Heart right ventricle (tissue), 16 donors: ENCODE results near the gene KLHL2. TPM values are rescaled to one million over a fixed set of nuclear protein-coding genes. Genes with fewer than 3 reads are reported as not detected.

ENCODE experiments used
- ATAC-seq, 8 donors: fragments of 200-7000 bp; cut with Tn5 transposase; one replicate each; pipeline ENCODE4 v1.9.1; 2020; ENCODE audit warnings: mild to moderate bottlenecking in 8 of 8, moderate library complexity in 8 of 8, moderate number of reproducible peaks in 1 of 8
- DNase-seq, 2 donors: peaks; one replicate each; pipeline ENCODE4 v3.0.0-alpha.2; 2020
- H3K27ac ChIP-seq, 10 donors: fragments of 200-600 bp; sonication (generic) in 2 of 10; one replicate each; pipeline versions ENCODE4 v1.5.0 to v1.8.0; 2020 to 2022; ENCODE audit warnings: mild to moderate bottlenecking in 3 of 10
- H3K27me3 ChIP-seq, 7 donors: fragments of 200-600 bp; one replicate each; pipeline ENCODE4 v1.8.0; 2021 to 2022; ENCODE audit warnings: mild to moderate bottlenecking in 2 of 7
- H3K36me3 ChIP-seq, 9 donors: fragments of 200-600 bp; sonication (generic) in 1 of 9; one replicate each; pipeline versions ENCODE4 v1.5.0 to v1.8.0; 2020 to 2022; ENCODE audit warnings: mild to moderate bottlenecking in 2 of 9
- H3K4me1 ChIP-seq, 9 donors: fragments of 200-600 bp; sonication (generic) in 1 of 9; one replicate each; pipeline versions ENCODE4 v1.5.0 to v1.8.0; 2020 to 2022; ENCODE audit warnings: mild to moderate bottlenecking in 4 of 9
- H3K4me3 ChIP-seq, 10 donors: fragments of 200-600 bp; sonication (generic) in 2 of 10; one replicate each; pipeline versions ENCODE4 v1.5.0 to v1.8.0; 2020 to 2022; ENCODE audit warnings: mild to moderate bottlenecking in 7 of 10, moderate library complexity in 2 of 10
- H3K9me3 ChIP-seq, 11 donors: fragments of 200-600 bp in 10 of 11; sonication (generic) in 2 of 11; one replicate each; pipeline versions ENCODE4 v1.5.0 to v1.8.0; 2013 to 2022; ENCODE audit warnings: mild to moderate bottlenecking in 2 of 11, control low read depth in 1 of 11, moderate library complexity in 1 of 11
- whole genome bisulfite sequencing, 2 donors: extraction: QIAGEN DNeasy Blood & Tissue Kit; methylation state at CpG; one replicate each; pipeline ENCODE4 v1.1.7; 2013; ENCODE audit warnings: inconsistent platforms in 1 of 2; 5-methylcytosine and 5-hydroxymethylcytosine counted together
- intact Hi-C, 10 donors: fragments of 100-400 bp; cut with DNase I; formaldehyde crosslinking; loops; one replicate each; pipeline versions ENCODE4 v1.11.1 to v1.14.2; 2022
- polyA plus RNA-seq, 2 donors: library from polyadenylated mRNA; stranded (reverse); fragments of 200-250 nt; gene quantifications; one replicate each; pipeline ENCODE4 v1.2.3, GENCODE V29; 2013
- total RNA-seq, 10 donors: library from RNA; stranded (reverse); fragmentation: NEBNext Ultra II Directional in 3 of 10; extraction: Animal tissue kit (Norgen Biotek cat#: 25700) in 3 of 10; gene quantifications; one replicate each; pipeline versions ENCODE4 v1.2.1 to v1.2.4, GENCODE V29; 2021 to 2023
- TF ChIP-seq, protein P1 (sequence below), 9 donors: fragments of 200-600 bp; sonication (generic) in 2 of 9; IDR thresholded peaks; one replicate each; pipeline versions ENCODE4 v1.5.0 to v1.8.0; 2021 to 2022; ENCODE audit warnings: antibody characterized with exemption in 9 of 9, mild to moderate bottlenecking in 5 of 9, moderate library complexity in 1 of 9
- donor health status: Arrhythmogenic right ventricular cardiomyopathy.
- donor health status: ischemic (EF 13 %, LVEDD 7.1; RV severe dilation, severe dysfunction).
- donor health status: healthy with polysubstance abuse.
- donor health status: DM: no; HTN: yes; CAD: no.
- donor health status: DM: no; HTN: no; CAD: no.
- donor health status: ischemic (EF 25% LVEDD 6.9; RV normal size, moderate dysfunction).
- donor health status: ischemic (EF 25% LVEDD 5.7; RV mildly dilated, moderate dysfunction).
- donor health status: healthy.
- donor health status: DM: yes; HTN: yes; CAD: no.
- donor health status: Ischemic cardiomyopathy.
- donor health status: ischemic (EF 35%, LVEDD 5.7; RV mildly dilated, moderate dysfunction).
- donor health status: nonischemic (EF 11% LVEDD 7.7; RV severe dilation, severe dysfunction).
- donor health status: DM: yes; HTN: yes; CAD: no.
- donor health status: PGD.
- donor health status: ischemic (EF 29% LVEDD 5.4; RV normal size, mild dysfunction).
- donor health status: nonischemic (EF 23%, LVEDD 6.1; RV moderate dilation, normal function).

KLHL2 gene
- total and polyA plus RNA-seq, 12 donors = 6.0 to 14.7 (median 10.9) TPM

DNA sequence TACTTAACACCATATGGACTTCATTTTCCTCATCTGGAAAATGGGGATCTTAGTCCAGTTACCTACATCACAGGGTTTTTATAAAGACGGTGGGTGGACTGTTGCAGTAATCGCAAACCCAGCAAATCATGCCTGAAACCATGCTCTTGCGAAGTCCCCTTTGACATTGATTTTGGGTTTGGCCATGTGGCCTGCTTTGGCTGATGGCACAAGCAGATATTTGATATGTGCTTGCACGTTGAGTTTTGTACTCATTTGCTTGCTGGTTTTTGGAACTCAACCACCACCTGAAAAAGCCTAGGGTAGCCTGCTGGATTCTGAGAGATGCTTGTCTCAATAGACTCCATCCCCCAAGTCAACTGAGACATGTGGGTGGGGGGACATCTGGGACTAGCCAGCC, 14.4 kb upstream of the KLHL2 start:
- Histone ChIP-seq H3K4me3 (no peak overlapping the region), H3K9me3 (no peaks in the 10 kb centered on the region), H3K4me1 (no peaks in the 10 kb centered on the region), H3K27ac (no peak overlapping the region), H3K27me3 (peaks cover 0 to 8% (median 0%) of the 10 kb centered on the region in 7 donors), H3K36me3 (no peaks in the 10 kb centered on the region)
- 95 to 97% methylated on average over 4 of the region's 4 CpGs for WGBS, 2 donors
- TF ChIP-seq, protein P1, sequence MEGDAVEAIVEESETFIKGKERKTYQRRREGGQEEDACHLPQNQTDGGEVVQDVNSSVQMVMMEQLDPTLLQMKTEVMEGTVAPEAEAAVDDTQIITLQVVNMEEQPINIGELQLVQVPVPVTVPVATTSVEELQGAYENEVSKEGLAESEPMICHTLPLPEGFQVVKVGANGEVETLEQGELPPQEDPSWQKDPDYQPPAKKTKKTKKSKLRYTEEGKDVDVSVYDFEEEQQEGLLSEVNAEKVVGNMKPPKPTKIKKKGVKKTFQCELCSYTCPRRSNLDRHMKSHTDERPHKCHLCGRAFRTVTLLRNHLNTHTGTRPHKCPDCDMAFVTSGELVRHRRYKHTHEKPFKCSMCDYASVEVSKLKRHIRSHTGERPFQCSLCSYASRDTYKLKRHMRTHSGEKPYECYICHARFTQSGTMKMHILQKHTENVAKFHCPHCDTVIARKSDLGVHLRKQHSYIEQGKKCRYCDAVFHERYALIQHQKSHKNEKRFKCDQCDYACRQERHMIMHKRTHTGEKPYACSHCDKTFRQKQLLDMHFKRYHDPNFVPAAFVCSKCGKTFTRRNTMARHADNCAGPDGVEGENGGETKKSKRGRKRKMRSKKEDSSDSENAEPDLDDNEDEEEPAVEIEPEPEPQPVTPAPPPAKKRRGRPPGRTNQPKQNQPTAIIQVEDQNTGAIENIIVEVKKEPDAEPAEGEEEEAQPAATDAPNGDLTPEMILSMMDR (IDR thresholded peaks at IDR 0.05) = no peak
- DNase-seq (no peak), ATAC-seq (no peak)
- intact Hi-C loops = no loop called here

DNA sequence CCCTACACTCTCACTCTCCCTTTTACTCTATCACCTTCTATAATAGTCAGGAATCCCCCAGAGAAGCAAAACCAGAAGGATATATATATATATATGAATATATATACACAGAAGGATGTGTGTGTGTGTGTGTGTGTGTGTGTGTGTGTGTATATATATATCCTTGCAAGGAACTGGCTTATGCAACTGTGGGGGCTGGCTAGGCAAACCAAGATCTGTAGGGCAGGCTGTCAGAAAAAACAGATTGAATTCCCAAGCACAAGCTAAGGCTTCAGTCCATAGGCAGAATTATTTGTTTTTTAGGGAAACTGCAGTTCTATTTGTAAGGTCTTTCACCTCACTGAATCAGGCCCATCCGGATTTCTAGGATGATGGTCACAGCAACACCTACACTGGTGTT, 13.0 kb upstream of the KLHL2 start:
- Histone ChIP-seq H3K27ac (no peak overlapping the region), H3K4me3 (no peak overlapping the region), H3K27me3 (peaks cover 0 to 8% (median 0%) of the 10 kb centered on the region in 7 donors), H3K36me3 (no peaks in the 10 kb centered on the region), H3K9me3 (no peaks in the 10 kb centered on the region), H3K4me1 (no peaks in the 10 kb centered on the region)
- TF ChIP-seq, protein P1 (IDR thresholded peaks at IDR 0.05) = no peak
- 92 to 95% methylated on average over 1 of the region's 1 CpG for WGBS, 2 donors
- ATAC-seq (no peak), DNase-seq (no peak)
- intact Hi-C loops = no loop called here

GRCh38 chr4:165198329-165198728, 9.0 kb upstream of the KLHL2 start:
- no peak overlapping the region for H3K27ac ChIP-seq
- no peaks in the 10 kb centered on the region for H3K9me3 ChIP-seq
- no peaks in the 10 kb centered on the region for H3K4me1 ChIP-seq
- 80 to 87% methylated on average over 1 of the region's 1 CpG for WGBS, 2 donors
- ATAC-seq = no peak
- no peak overlapping the region for H3K4me3 ChIP-seq
- TF ChIP-seq, protein P1 (IDR thresholded peaks at IDR 0.05) = no peak
- no peak for DNase-seq
- H3K27me3 ChIP-seq = no peaks in the 10 kb centered on the region
- no peaks in the 10 kb centered on the region for H3K36me3 ChIP-seq
- intact Hi-C loops = no loop called here

DNA sequence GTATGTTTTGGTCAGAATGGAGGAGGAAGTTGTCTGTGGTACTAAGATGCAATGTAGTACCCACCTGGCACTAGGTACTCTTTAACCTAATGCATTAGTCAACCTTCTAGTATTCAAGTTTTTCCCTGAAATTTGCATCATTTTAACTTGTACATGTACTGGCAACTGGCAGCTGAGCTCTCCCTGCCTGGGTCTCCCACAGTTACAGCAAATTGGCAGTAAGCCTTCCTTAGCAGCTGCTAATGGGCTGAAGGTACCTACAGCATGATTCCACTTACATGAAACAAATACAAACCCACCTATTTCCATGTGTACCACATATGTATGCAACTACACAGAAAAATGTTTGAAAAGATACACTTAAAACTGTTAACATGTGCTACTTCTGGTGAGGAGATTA, 8.1 kb upstream of the KLHL2 start:
- Histone ChIP-seq H3K36me3 (no peaks in the 10 kb centered on the region), H3K27me3 (no peaks in the 10 kb centered on the region), H3K4me1 (peaks cover 0 to 6% (median 0%) of the 10 kb centered on the region in 9 donors), H3K27ac (no peak overlapping the region), H3K9me3 (no peaks in the 10 kb centered on the region), H3K4me3 (no peak overlapping the region)
- DNase-seq (no peak), ATAC-seq (no peak)
- TF ChIP-seq, protein P1 (IDR thresholded peaks at IDR 0.05) = no peak
- intact Hi-C loops = no loop called here
